Memory B cell (primary cell): ENCODE data around the gene SUGCT.

ENCODE experiments used
- ATAC-seq: fragments of 150-1000 bp; cut with Tn5 transposase; 2 replicates; pipeline ENCODE4 v1.10.0; 2021; ENCODE audit warnings: low read depth, mild to moderate bottlenecking, moderate library complexity
- DNase-seq, 2 donors: peaks; one replicate each; pipeline ENCODE4 v3.0.0; 2022; ENCODE audit warnings: low spot score in 2 of 2
- H3K27ac Mint-ChIP-seq: one replicate; pipeline ENCODE4 v1.8.0; 2022; ENCODE audit warnings: mild to moderate bottlenecking, moderate library complexity, mixed read lengths
- H3K27me3 Mint-ChIP-seq: one replicate; pipeline ENCODE4 v1.8.0; 2022; ENCODE audit warnings: mixed read lengths
- H3K36me3 Mint-ChIP-seq: one replicate; pipeline ENCODE4 v1.8.0; 2022; ENCODE audit warnings: mild to moderate bottlenecking, mixed read lengths
- H3K4me1 Mint-ChIP-seq: one replicate; pipeline ENCODE4 v1.8.0; 2022; ENCODE audit warnings: mixed read lengths
- H3K4me3 Mint-ChIP-seq: one replicate; pipeline ENCODE4 v1.8.0; 2022; ENCODE audit warnings: mild to moderate bottlenecking, moderate library complexity, mixed read lengths
- H3K9me3 Mint-ChIP-seq: one replicate; pipeline ENCODE4 v1.8.0; 2022; ENCODE audit warnings: mixed read lengths

SUGCT gene

DNA sequence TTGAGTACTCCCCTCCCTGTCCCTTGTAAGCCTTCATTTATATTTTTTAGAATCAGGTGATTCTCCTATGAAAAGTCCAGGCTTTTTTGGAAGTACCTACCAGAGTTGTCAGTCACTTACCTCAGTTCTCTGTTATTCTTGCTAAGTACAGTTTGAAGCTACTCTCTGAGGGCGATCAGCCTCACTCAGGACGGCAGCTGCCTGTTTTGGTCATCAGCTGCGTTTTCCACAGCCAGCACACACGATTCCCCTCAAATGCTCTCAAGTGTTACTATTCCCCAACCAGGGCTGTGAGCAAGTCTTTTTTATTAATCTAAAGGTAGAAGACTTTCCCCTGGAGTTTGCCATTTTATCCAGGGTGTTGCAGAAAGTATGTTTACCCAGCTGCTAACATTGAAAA, 328.6 kb downstream of the SUGCT start:
- no peaks in the 10 kb centered on the region for H3K4me1 Mint-ChIP-seq
- DNase-seq (no peak), ATAC-seq (no peak)
- no peak overlapping the region for H3K27ac Mint-ChIP-seq
- no peaks in the 10 kb centered on the region for H3K27me3 Mint-ChIP-seq
- H3K36me3 Mint-ChIP-seq = no peaks in the 10 kb centered on the region
- no peaks in the 10 kb centered on the region for H3K9me3 Mint-ChIP-seq
- H3K4me3 Mint-ChIP-seq = no peak overlapping the region

DNA sequence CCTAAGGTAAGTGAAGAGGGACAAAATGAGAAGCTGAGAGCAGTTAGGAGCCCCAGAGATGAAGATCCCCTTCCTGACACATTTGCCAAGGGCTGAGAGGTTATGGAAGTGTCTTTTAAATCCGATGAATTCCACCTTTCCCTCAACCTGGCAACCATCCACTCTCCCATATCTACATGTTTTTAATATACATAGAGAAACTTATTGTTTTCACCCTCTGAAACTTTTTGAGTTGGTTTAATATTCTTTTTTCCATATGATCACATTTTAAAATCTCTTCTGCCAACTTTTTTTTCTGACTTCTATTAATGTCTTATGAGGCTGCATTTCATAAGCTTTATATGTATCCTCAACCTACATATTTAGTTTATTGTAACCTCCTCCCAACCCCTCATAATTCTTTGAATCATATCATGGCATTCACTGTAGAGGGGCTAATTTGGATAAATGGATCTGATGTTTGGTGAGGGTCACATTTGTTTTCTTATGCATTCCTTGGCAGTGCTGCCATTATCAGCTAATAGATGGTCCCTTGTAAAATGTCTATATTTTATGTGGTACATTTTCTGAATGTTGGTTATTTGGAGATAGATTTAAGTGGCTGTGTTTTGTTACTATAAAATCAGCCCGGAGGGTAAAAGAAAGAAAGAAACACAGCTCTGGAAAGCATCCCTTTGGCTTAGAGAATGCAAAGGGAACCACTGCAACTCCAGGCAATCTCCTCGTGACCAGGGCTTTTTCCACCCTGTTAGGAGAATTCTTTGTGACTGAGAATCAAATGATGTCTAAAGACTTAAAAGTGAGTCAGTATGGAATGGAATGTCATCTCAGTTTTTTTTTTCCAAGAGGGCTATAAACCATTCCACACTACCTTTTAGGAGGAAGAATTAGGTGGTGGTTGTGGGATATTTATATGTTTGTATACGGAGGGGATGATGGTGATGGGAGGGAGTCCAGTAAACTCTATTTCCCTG, 334.4 kb downstream of the SUGCT start:
- no peak for DNase-seq
- H3K27ac Mint-ChIP-seq = no peak overlapping the region
- no peak for ATAC-seq
- H3K9me3 Mint-ChIP-seq = no peaks in the 10 kb centered on the region
- no peak overlapping the region for H3K4me3 Mint-ChIP-seq
- H3K4me1 Mint-ChIP-seq = no peaks in the 10 kb centered on the region
- H3K36me3 Mint-ChIP-seq = peaks cover 2% of the 10 kb centered on the region
- H3K27me3 Mint-ChIP-seq = peaks cover 2% of the 10 kb centered on the region

DNA sequence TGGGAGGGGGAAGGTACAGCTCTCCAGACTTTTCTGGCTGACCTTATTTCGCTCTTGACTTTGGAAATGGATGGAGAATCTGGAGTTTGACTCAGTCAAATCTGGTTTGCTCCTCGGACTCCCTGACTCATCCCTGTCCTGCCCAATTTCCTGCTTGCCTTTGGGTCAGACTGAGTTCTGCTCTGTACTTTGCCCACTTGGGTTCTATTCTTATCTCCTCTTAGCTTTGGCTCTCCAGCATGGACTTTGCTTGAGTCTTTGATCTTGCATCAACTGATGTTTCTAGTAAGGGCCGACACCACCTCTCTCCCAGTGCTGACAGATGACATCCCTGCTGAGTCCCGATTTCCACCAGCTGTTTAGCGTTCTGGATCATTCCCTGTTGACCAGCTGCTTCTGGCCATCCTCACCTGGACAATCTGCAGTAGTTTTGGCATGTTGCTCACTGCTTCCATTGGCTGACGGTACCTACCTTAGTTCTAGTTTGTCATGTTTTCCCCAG, 335.3 kb downstream of the SUGCT start:
- Mint-ChIP-seq H3K9me3 (no peaks in the 10 kb centered on the region), H3K27me3 (peaks cover 2% of the 10 kb centered on the region), H3K27ac (no peak overlapping the region), H3K36me3 (peaks cover 2% of the 10 kb centered on the region), H3K4me1 (peaks cover 2% of the 10 kb centered on the region), H3K4me3 (no peak overlapping the region)
- ATAC-seq (no peak), DNase-seq (no peak)

DNA sequence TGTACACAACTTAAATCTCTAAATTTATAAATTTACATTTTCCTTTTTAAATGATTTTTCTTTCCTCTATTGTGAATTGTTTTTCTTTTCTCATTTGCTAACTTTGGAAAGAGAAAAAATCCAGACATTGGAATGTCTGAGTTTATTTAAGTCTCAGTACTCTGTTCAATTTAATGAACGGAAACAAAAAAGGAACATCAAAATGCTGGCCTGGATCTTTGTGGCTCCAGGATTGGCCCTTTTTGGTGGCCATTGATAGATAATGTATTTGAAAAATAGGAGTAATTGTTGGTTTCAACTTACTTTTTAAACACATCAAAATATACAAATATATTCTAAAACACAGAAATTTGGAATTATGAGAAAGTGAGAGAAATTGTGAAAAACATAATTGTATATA, 336.0 kb downstream of the SUGCT start:
- DNase-seq = no peak
- Mint-ChIP-seq H3K4me3 (no peak overlapping the region), H3K36me3 (peaks cover 2% of the 10 kb centered on the region), H3K27me3 (peaks cover 2% of the 10 kb centered on the region), H3K27ac (no peak overlapping the region), H3K9me3 (no peaks in the 10 kb centered on the region), H3K4me1 (peaks cover 3% of the 10 kb centered on the region)
- ATAC-seq = no peak

DNA sequence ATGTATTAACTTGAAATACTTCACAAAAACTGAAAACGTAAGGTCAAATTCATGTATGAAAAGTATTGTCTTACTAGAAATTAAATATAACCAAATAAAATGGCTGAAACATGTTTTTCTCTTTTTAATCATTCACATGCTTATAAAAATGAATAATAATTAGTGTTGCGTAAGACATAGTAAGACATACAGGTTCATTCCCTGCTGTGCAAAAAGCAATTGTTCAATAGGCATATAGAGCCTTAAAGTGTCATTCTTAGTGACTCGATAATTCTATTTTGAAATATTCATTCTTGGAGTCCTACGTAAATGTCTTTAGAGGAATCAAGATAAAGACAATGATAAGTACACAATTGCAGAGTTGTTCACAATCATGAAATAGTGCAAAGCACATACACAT, 337.1 kb downstream of the SUGCT start:
- Mint-ChIP-seq H3K4me3 (no peak overlapping the region), H3K4me1 (peaks cover 3% of the 10 kb centered on the region), H3K9me3 (no peaks in the 10 kb centered on the region), H3K27ac (no peak overlapping the region), H3K36me3 (peaks cover 2% of the 10 kb centered on the region), H3K27me3 (peaks cover 2% of the 10 kb centered on the region)
- DNase-seq (no peak), ATAC-seq (no peak)

DNA sequence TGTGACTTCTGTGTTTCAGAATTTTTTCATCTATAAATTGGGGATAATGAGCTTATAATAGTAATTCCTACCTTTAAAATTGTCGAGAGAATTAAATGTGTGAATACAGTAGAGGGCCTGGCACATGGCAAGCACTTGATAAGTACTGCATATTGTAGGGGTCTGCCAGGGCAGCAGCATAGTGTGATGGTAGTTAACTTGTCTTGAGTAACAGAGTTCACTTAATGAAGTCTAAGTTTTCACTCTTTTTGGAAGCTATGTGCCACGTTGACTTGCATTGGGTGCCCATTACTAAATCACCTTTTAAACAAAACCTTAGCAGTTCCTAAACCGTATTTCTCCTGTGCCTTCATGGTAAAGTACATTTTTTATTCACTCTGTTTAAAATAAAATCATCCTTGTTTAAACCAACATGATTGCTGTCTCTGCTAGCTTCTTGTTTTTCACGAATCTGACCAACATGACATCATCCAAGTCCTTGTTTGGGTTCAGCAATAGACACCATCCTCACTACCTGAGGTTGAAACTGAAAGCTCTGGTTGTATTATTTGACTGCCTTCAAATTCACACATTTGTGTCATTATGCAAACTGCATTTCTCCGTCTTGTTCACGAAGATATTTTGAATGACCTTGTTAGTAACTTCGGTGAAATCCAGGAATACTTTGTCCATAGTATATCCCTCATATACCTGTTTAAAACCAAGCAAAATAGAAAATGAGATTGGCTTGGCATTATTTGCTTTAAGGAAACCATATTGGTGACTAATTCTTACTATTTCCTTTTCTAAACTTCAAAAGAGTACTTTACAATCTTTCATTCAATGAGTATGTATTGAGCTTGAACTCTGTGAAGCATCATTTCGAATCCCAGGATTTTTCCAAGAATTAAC, 340.2 kb downstream of the SUGCT start:
- ATAC-seq (no peak), DNase-seq (no peak)
- Mint-ChIP-seq H3K9me3 (no peaks in the 10 kb centered on the region), H3K4me3 (no peak overlapping the region), H3K36me3 (peaks cover 2% of the 10 kb centered on the region), H3K4me1 (peaks cover 3% of the 10 kb centered on the region), H3K27me3 (peaks cover 2% of the 10 kb centered on the region), H3K27ac (no peak overlapping the region)

DNA sequence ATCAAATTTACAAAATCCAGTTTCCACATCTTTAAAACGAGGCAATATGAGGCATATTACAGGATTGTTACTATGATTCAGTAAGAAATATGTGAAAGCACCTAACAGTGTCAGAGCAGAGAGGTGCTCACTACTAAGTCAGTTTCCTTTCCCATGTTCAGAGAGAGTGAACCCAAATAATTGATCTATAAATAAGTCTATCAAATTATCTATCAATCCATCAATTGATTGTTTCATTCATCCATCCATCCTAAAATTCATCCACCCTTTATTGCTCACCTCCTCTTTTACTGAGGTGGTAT, 340.8 kb downstream of the SUGCT start:
- Mint-ChIP-seq H3K9me3 (no peaks in the 10 kb centered on the region), H3K27ac (no peak overlapping the region), H3K4me3 (no peak overlapping the region), H3K36me3 (no peaks in the 10 kb centered on the region), H3K4me1 (peaks cover 3% of the 10 kb centered on the region), H3K27me3 (peaks cover under 1% of the 10 kb centered on the region)
- DNase-seq = no peak
- no peak for ATAC-seq

DNA sequence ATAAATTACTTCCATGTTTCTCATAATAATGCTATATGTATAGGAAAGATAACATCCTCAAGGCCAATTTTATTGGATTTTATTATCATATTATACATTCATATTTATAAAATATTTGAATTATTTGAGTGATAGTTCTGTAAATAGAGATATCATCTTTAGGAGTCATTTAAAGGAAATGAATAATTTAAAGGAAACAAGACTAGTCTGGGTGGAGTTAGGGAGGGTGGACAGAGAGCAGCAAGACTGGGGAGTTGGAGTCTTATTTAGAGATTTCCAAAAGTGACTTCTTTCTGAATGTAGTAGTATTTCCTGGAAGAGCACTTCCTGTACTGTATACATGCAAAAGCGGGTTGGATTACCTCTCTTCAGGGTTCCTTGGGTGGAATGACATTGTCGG, 342.3 kb downstream of the SUGCT start:
- Mint-ChIP-seq H3K27ac (no peak overlapping the region), H3K27me3 (no peaks in the 10 kb centered on the region), H3K4me3 (no peak overlapping the region), H3K4me1 (peaks cover 3% of the 10 kb centered on the region), H3K9me3 (no peaks in the 10 kb centered on the region), H3K36me3 (no peaks in the 10 kb centered on the region)
- DNase-seq (no peak), ATAC-seq (no peak)

DNA sequence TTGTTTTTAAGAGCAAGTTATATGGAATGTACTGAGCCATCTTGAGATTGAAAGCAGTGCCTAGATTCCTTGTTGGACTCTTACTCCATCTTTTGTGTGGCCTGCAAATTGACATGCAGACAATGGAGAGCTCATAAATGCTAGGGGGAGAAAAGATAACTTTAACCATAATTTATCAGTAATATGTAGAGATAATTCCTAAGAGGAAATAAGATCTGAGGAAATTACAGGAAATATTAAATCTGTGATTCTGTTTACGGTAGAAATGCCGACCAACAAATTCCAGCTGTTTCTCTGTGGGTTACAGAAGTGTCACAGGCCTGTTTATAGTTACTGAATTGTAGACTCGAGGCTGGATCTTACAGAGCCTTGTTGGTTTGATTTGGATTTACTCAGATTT, 348.0 kb downstream of the SUGCT start:
- H3K4me3 Mint-ChIP-seq = no peak overlapping the region
- H3K27me3 Mint-ChIP-seq = no peaks in the 10 kb centered on the region
- no peak for DNase-seq
- no peaks in the 10 kb centered on the region for H3K36me3 Mint-ChIP-seq
- no peaks in the 10 kb centered on the region for H3K4me1 Mint-ChIP-seq
- H3K27ac Mint-ChIP-seq = no peak overlapping the region
- ATAC-seq = no peak
- no peaks in the 10 kb centered on the region for H3K9me3 Mint-ChIP-seq

DNA sequence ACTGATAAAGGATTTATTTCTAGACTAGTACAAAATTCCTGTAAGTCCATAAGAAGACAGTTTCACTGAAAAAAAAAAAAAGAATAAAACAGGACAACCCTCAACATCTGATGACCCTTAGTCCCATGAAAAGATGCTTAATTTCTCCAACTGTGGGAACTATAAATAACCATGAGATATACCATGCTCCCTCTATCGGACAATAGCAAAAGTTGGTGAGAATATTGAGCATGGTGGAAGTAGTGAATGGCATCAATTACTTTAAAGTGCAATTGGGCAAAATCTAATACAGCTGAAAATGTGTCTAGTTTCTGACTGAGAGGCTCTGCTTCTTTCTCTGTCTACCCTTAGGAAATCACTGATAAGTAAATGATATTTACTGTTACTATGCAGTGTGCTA, 348.8 kb downstream of the SUGCT start:
- no peaks in the 10 kb centered on the region for H3K36me3 Mint-ChIP-seq
- H3K27me3 Mint-ChIP-seq = no peaks in the 10 kb centered on the region
- no peak for ATAC-seq
- DNase-seq = no peak
- no peak overlapping the region for H3K4me3 Mint-ChIP-seq
- H3K9me3 Mint-ChIP-seq = peaks cover 2% of the 10 kb centered on the region
- H3K4me1 Mint-ChIP-seq = no peaks in the 10 kb centered on the region
- no peak overlapping the region for H3K27ac Mint-ChIP-seq

DNA sequence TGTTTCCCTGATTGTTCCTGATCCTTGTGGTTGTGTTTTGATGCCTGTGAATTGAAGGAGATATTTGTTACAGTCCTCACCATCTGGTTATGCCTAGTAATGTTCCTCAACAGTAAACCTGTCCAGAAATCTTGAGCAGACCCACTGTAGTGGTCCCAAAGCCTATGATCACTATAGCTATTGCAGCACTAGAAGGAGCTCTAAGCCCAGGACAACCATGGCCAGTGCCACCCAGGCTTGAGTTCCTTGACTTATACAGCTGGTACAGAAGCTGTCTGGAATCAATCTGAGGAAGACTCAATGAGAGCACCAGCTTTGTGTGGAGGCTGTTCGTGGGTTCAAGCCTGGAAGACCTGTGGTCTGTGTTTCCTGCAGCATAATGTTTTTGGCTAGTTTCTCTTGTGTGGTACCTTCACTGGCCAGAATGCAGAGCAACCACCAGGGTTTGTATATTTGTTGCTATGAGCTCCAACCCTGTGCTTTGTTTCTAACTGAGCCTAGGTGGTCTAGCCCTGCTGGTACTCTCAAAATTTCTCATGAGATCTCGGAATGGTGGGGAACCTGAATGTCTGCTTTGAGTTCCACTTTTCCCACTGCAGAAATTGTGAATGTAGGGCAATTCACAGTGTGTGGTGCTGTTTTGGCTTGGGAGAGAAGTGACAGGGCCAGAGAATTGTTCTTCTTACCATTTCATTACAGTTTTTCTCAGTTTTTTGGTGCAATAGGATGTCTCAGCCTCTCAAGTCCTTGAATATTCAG, 355.2 kb downstream of the SUGCT start:
- no peaks in the 10 kb centered on the region for H3K27me3 Mint-ChIP-seq
- peaks cover 3% of the 10 kb centered on the region for H3K9me3 Mint-ChIP-seq
- H3K4me1 Mint-ChIP-seq = no peaks in the 10 kb centered on the region
- no peak for DNase-seq
- H3K27ac Mint-ChIP-seq = no peak overlapping the region
- no peak overlapping the region for H3K4me3 Mint-ChIP-seq
- H3K36me3 Mint-ChIP-seq = peaks cover 2% of the 10 kb centered on the region
- no peak for ATAC-seq

DNA sequence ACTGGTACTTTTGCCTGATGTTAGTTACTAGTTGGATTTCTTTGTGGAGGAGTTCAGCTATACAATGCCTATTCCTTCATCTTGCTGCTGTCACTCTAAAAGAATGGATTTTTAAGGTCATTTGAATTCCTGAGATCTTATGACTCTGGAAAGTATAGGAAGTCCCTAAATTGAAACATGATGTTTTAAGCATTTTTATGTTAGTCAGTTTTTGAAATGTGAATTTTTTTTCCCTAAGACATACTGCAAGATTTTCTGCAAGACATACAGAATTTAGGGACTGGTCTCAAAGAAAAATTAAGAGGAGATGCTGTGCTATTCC, 355.8 kb downstream of the SUGCT start:
- H3K4me3 Mint-ChIP-seq = no peak overlapping the region
- H3K36me3 Mint-ChIP-seq = peaks cover 2% of the 10 kb centered on the region
- H3K27me3 Mint-ChIP-seq = no peaks in the 10 kb centered on the region
- no peaks in the 10 kb centered on the region for H3K4me1 Mint-ChIP-seq
- H3K9me3 Mint-ChIP-seq = peaks cover 3% of the 10 kb centered on the region
- DNase-seq (no peak), ATAC-seq (no peak)
- H3K27ac Mint-ChIP-seq = no peak overlapping the region

DNA sequence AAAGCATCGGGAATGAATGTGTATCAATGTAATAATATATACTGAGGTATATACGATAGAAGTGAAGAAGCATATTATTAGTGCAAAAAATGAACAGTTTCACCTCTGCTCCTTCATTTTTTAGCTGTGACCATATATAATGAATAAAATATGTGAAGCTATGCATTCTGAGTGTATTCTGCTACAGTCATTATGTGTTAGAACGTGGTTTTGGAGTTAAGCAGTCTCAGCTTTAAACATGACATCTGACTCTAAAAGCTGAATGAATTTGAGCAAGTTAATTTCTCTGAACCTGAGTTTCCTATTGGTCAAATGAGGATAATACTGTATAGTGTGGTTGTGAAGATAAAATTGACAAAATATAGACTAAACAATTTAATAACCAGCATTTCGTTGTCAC, 358.1 kb downstream of the SUGCT start:
- ATAC-seq (no peak), DNase-seq (no peak)
- Mint-ChIP-seq H3K4me3 (no peak overlapping the region), H3K4me1 (no peaks in the 10 kb centered on the region), H3K36me3 (peaks cover 2% of the 10 kb centered on the region), H3K9me3 (peaks cover 3% of the 10 kb centered on the region), H3K27me3 (no peaks in the 10 kb centered on the region), H3K27ac (no peak overlapping the region)

DNA sequence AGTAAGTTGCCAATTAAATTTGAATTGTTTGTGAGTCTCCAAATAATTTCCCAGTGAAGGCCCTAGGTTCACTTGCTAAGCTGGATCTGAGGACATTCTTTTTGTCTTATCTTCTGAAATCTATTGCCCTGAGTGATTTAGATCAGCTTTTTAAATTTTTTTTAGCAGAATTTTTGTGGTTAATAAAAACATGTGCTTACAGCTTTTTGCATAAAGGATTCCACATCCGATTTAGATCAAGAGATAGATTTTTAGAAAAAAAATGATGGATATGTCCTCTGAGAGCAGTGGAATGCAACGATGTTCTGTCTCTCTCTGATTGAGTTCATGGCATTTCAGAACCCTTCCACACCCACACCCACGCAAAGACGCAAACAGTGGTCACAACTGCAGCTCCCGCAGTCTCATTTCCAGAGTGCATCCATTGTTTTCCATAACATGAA, 358.8 kb downstream of the SUGCT start:
- no peak for ATAC-seq
- H3K4me3 Mint-ChIP-seq = no peak overlapping the region
- H3K9me3 Mint-ChIP-seq = peaks cover 2% of the 10 kb centered on the region
- H3K27me3 Mint-ChIP-seq = no peaks in the 10 kb centered on the region
- H3K4me1 Mint-ChIP-seq = no peaks in the 10 kb centered on the region
- H3K36me3 Mint-ChIP-seq = peaks cover 2% of the 10 kb centered on the region
- DNase-seq = no peak
- no peak overlapping the region for H3K27ac Mint-ChIP-seq
